Loucy (cell line): ENCODE measurements around the gene IGFALS.

Experiments
- H2AFZ ChIP-seq: fragments of 200-600 bp; sonication (generic); 2 replicates; pipeline ENCODE4 v1.6.0; 2016; ENCODE audit warnings: antibody characterized with exemption, mild to moderate bottlenecking, low read length, moderate library complexity
- H3F3A ChIP-seq: fragments of 200-600 bp; 2 replicates; pipeline ENCODE4 v1.6.0; 2016; ENCODE audit warnings: antibody characterized with exemption, low read depth, mild to moderate bottlenecking
- H3K27me3 ChIP-seq: fragments of 200-600 bp; sonication (generic); 2 replicates; pipeline ENCODE4 v1.6.1; 2014; ENCODE audit warnings: low read length, mild to moderate bottlenecking; ENCODE audit not compliant: insufficient read depth, poor library complexity, severe bottlenecking
- H3K36me3 ChIP-seq: fragments of 200-600 bp; sonication (generic); 2 replicates; pipeline ENCODE4 v1.6.1; 2016; ENCODE audit warnings: low read length; ENCODE audit not compliant: insufficient read depth
- H3K4me1 ChIP-seq: fragments of 200-600 bp; sonication (generic); 2 replicates; pipeline ENCODE4 v1.5.1; 2014; ENCODE audit warnings: low read length, mild to moderate bottlenecking; ENCODE audit not compliant: insufficient read depth, poor library complexity, severe bottlenecking
- H3K4me2 ChIP-seq: fragments of 200-600 bp; sonication (generic); 2 replicates; pipeline ENCODE4 v1.6.0; 2014; ENCODE audit warnings: antibody characterized with exemption, low read length, low read depth, mild to moderate bottlenecking; ENCODE audit not compliant: poor library complexity, severe bottlenecking
- H3K4me3 ChIP-seq: fragments of 200-600 bp; sonication (generic); 2 replicates; pipeline ENCODE4 v1.5.1; 2014; ENCODE audit warnings: low read length, mild to moderate bottlenecking, mixed read lengths; ENCODE audit not compliant: poor library complexity, severe bottlenecking
- H3K79me2 ChIP-seq: fragments of 200-600 bp; sonication (generic); 2 replicates; pipeline ENCODE4 v1.6.1; 2014; ENCODE audit warnings: low read length; ENCODE audit not compliant: insufficient read depth
- H3K9ac ChIP-seq: fragments of 200-600 bp; sonication (generic); 2 replicates; pipeline ENCODE4 v1.6.0; 2014; ENCODE audit warnings: mild to moderate bottlenecking, low read depth, low read length, moderate library complexity; ENCODE audit not compliant: poor library complexity, severe bottlenecking
- H3K9me2 ChIP-seq: fragments of 200-600 bp; sonication (generic); replicated peaks from 2 replicates; pipeline ENCODE4 v1.6.1; 2016; ENCODE audit warnings: low read depth, low read length, mixed read lengths
- H3K9me3 ChIP-seq: fragments of 200-600 bp; sonication (generic); 2 replicates; pipeline ENCODE4 v1.6.1; 2014; ENCODE audit warnings: mild to moderate bottlenecking, antibody characterized with exemption, low read length, low read depth; ENCODE audit not compliant: insufficient read depth
- H4K20me1 ChIP-seq: fragments of 200-600 bp; sonication (generic); 2 replicates; pipeline ENCODE4 v1.6.0; 2014; ENCODE audit warnings: antibody characterized with exemption, low read length, mild to moderate bottlenecking; ENCODE audit not compliant: insufficient read depth, poor library complexity, severe bottlenecking
- EZH2phosphoT487 ChIP-seq: fragments of 200-600 bp; IDR thresholded peaks from 2 replicates; pipeline ENCODE4 v1.6.1; 2018; ENCODE audit warnings: antibody characterized with exemption, mild to moderate bottlenecking, moderate library complexity, borderline replicate concordance
- TF ChIP-seq, protein P1 (sequence below): fragments of 200-600 bp; sonication (generic); conservative IDR thresholded peaks from 2 replicates; pipeline ENCODE4 v1.5.1; 2014; ENCODE audit warnings: mild to moderate bottlenecking, antibody characterized with exemption, low read length

IGFALS gene

DNA sequence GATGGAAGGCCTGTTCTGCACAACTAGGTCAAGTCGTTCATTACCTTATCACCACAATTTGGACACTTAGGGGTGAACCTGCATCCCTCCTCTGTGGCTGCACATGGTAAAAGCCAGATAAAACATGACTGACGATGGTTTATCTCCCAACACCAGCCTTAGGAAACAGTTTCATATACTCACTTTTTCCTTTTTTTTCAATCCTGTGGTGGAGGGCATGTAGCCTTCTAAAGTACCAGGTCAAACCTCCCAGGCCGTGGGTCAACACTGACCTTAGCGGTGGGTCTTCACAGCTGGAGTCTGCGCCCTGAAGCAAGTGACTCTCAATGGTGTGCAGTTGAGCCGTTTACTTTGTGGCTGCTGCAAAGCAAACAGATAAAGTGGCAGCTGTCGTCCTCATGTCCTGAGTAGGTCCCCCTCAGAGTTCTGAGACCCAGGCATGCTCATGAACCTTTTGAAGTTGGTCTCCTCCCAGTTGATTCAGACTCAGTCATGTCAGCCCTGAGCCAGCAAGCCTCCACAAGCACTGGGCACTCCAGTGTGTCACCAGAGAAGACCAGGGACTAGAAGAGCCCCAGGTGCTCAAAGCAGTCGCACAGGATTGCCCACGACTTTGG is 39.4 kb upstream of the IGFALS start:
- Histone ChIP-seq H3K9ac (no peak overlapping the region), H3K4me2 (no peak overlapping the region), H2AFZ (no peak overlapping the region), H3K4me1 (peaks cover 3% of the 10 kb centered on the region), H3F3A (no peaks in the 10 kb centered on the region), H3K9me3 (no peaks in the 10 kb centered on the region), H3K79me2 (peaks cover 13% of the 10 kb centered on the region; the same call in 1 of the 2 replicates), H4K20me1 (no peaks in the 10 kb centered on the region), H3K27me3 (no peaks in the 10 kb centered on the region), H3K9me2 (no peaks in the 10 kb centered on the region), H3K36me3 (no peaks in the 10 kb centered on the region), H3K4me3 (no peak overlapping the region)
- TF ChIP-seq, protein P1, sequence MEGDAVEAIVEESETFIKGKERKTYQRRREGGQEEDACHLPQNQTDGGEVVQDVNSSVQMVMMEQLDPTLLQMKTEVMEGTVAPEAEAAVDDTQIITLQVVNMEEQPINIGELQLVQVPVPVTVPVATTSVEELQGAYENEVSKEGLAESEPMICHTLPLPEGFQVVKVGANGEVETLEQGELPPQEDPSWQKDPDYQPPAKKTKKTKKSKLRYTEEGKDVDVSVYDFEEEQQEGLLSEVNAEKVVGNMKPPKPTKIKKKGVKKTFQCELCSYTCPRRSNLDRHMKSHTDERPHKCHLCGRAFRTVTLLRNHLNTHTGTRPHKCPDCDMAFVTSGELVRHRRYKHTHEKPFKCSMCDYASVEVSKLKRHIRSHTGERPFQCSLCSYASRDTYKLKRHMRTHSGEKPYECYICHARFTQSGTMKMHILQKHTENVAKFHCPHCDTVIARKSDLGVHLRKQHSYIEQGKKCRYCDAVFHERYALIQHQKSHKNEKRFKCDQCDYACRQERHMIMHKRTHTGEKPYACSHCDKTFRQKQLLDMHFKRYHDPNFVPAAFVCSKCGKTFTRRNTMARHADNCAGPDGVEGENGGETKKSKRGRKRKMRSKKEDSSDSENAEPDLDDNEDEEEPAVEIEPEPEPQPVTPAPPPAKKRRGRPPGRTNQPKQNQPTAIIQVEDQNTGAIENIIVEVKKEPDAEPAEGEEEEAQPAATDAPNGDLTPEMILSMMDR = no peak
- TF ChIP-seq EZH2phosphoT487 = no peak

DNA sequence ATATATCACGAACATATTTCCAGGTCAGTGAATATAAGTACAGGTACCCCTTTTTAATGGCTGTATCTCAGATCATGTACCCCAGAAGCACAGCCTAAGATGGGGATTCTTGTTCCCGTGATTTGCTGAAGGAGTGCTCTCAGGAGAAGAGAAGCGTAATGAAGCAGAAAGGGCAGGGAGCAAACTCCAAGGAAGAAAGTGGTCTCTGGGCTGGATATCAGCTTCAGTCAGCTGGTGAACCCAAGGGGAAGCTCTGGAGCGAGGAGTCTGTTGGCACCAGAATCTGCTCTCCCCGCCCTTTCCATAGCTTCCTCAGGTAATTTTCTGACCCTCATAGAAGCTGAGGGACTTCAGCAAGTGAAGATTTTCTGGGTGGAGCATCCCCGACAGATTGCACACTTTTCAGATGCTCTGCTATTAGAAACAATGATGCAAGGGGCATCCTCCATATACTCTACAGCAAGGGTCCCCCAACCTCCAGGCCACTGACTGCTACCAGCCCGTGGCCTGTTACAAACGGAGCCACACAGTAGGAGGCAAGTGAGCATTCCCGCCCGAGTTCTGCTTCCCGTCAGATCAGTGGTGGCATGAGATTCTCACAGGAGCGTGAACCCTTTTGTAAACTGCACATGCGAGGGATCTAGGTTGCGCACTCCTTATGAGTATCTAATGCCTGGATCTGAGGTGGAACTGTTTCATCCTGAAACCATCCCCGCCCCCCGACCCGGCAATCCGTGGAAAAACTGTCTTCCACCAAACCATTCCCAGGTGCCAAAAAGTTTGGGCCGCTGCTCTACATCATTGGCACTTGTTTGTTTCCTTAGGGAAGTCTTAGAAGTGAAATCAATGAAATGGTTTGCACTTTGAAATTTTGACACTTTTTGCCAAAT is 37.9 kb upstream of the IGFALS start:
- H3K27me3 ChIP-seq = no peaks in the 10 kb centered on the region
- no peak overlapping the region for H3K4me2 ChIP-seq
- TF ChIP-seq EZH2phosphoT487 = no peak
- TF ChIP-seq, protein P1 = no peak
- no peak overlapping the region for H3K9ac ChIP-seq
- H3K9me2 ChIP-seq = no peaks in the 10 kb centered on the region
- H3K4me1 ChIP-seq = peaks cover 3% of the 10 kb centered on the region
- H3K9me3 ChIP-seq = no peaks in the 10 kb centered on the region
- no peaks in the 10 kb centered on the region for H4K20me1 ChIP-seq
- H3K36me3 ChIP-seq = no peaks in the 10 kb centered on the region
- no peak overlapping the region for H2AFZ ChIP-seq
- peaks cover 22% of the 10 kb centered on the region for H3K79me2 ChIP-seq
- no peak overlapping the region for H3K4me3 ChIP-seq
- no peaks in the 10 kb centered on the region for H3F3A ChIP-seq

DNA sequence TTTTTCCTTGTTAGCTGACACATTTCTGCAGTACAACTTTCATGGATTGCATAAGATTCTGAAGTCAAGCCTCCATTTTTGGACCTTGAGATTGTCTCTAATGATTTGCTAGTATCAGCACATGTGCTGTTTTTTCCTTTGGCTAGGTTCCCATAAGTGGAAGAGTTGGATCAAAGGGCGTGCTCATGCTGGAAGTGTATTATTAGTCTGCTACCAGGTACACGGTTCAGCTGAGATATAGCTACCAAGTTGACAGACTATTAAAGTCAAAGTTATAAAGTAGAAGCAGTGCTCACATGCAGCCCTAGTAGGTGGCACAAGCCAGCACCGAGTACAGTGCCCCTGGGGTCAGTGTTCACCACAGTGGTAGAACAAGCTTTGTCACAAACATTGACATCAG is 36.7 kb upstream of the IGFALS start:
- no peaks in the 10 kb centered on the region for H4K20me1 ChIP-seq
- H3K36me3 ChIP-seq = no peaks in the 10 kb centered on the region
- H3K4me2 ChIP-seq = peak overlapping the region; percentile 16
- H3F3A ChIP-seq = no peaks in the 10 kb centered on the region
- no peak for TF ChIP-seq EZH2phosphoT487
- TF ChIP-seq, protein P1 = no peak
- H3K4me3 ChIP-seq = no peak overlapping the region
- no peaks in the 10 kb centered on the region for H3K27me3 ChIP-seq
- no peaks in the 10 kb centered on the region for H3K9me3 ChIP-seq
- no peak overlapping the region for H2AFZ ChIP-seq
- H3K9ac ChIP-seq = no peak overlapping the region
- no peaks in the 10 kb centered on the region for H3K9me2 ChIP-seq
- peaks cover 3% of the 10 kb centered on the region for H3K4me1 ChIP-seq
- H3K79me2 ChIP-seq = peaks cover 29% of the 10 kb centered on the region
